ENCODE results near the gene RPS27L.

DNA sequence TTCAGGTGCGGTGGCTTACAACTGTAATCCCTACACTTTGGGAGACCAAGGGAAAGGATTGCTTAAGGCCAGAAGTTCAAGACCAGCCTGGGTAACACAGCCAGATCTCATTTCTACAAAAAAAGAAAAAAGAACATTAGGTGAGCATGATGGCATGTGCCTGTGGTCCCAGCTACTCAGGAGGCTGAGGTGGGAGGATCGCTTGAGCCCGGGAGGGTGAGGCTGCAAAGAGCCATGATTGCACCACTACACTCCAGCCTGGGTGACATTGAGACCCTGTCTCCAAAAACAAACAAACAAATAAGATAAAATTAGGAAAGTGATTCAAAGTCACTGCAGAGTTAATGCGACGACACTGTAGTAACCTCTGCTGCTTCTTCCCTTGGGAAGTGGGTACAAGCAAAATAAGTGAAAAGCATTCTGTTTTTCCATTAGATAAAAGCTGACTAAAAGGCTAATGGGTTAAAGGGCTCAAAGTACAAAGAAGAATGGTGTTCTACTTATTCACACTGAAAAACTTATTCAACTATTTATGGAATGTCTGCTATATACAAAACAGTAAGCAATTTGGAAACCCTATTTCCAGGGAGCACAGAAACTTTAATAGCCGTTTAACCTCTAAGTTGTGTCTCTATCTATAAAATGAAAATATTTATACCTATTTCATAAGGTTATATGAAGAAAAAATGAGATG, 8.0 kb upstream of the RPS27L start:
- no peak for TF ChIP-seq CTCF (IDR thresholded peaks at IDR 0.05)
- no peak for TF ChIP-seq EZH2 (IDR thresholded peaks at IDR 0.05; ENCODE audit: borderline replicate concordance, insufficient read depth, low read depth, low read length, poor library complexity, severe bottlenecking)
